MV-4-11 (cell line): Measurements from ENCODE around the gene VAV2.
"Not testable (repeated sequence)": the region's sequence is repeated elsewhere in the genome, so short reads cannot be mapped to it uniquely, and the experiment has no call there.

ENCODE experiments used
- DNase-seq: peaks from one replicate; lab custom pipeline; 2025; lab: John Stamatoyannopoulos, UW

The VAV2 gene

GRCh38 chr9:133969681-133970580 is 22.2 kb downstream of the VAV2 start:
- DNase-seq: no peak

GRCh38 chr9:133968966-133969617 is 23.0 kb downstream of the VAV2 start:
- DNase-seq: no peak

- no peak for DNase-seq
Measured at GRCh38 chr9:133968428-133968827, 23.7 kb downstream of the VAV2 start.

DNA sequence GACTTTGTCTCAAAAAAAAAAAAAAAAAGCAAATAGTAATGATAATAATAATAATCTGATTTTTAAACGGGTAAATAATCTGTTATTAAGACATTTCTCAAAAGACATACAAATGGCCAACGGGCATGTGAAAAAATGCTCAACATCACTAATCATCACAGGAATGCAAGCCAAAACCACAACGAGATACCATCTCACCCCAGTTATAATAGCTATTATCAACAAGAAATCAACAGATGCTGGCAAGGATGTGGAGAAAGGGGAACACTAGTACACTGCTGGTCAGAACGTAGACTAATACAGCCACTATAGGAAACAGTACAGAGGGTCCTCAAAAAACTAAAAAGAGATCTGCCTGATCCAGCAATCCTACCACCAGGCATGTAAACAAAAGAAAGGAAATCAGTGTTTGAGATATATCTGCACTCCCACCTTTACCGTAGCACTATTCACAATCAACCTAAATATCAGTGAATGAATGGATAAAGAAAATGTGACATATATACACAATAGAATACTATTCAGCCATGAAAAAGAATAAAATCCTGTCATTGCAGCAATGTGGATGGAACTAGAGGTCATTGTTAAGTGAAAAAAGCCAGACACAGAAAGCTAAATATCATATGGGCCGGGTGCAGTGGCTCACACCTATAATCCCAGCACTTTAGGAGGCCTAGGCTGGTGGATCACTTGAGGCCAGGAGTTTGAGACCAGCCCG is 24.9 kb downstream of the VAV2 start:
- DNase-seq: no peak

GRCh38 chr9:133964463-133964862 is 27.7 kb downstream of the VAV2 start:
- DNase-seq: no peak

DNA sequence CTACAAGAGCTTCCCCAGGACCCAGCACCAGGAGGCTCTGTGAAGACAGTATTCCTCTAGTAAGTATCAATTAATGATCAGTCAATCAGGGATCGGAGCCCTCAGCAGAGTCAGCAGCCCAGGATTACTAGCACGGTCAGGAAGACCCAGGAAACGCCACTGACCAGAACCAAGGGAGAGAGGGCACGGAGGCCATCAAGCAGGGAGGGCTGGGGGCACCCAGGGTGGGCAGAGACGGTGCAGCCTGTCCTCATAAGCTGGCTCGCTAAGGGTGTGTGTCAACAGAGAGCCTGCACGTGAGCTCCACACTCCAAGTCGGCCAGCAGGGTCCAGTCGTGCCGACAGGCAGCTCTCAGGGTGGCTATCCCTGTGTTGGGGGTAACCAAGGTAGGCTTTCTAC is 29.0 kb downstream of the VAV2 start:
- no peak for DNase-seq

DNA sequence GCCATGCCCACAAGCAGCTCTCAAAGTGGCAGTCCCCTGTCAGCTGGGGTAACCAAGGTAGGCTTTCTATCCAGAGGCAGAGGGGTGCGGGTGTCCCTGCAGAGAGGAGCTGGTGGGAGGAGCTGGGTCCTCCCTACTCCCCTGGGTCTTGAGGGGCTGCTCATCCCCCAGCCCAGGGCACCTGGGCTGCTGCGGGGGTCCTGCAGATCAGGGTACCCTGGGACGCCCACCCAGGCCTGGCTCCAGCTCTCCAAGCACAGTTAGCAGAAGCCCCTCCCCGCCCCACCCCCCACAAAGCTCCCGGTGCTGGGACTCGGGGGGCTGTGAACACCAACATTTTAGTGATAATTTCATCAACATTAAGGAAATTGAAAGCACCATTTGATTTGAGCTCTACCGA is 29.8 kb downstream of the VAV2 start:
- DNase-seq: no peak

DNA sequence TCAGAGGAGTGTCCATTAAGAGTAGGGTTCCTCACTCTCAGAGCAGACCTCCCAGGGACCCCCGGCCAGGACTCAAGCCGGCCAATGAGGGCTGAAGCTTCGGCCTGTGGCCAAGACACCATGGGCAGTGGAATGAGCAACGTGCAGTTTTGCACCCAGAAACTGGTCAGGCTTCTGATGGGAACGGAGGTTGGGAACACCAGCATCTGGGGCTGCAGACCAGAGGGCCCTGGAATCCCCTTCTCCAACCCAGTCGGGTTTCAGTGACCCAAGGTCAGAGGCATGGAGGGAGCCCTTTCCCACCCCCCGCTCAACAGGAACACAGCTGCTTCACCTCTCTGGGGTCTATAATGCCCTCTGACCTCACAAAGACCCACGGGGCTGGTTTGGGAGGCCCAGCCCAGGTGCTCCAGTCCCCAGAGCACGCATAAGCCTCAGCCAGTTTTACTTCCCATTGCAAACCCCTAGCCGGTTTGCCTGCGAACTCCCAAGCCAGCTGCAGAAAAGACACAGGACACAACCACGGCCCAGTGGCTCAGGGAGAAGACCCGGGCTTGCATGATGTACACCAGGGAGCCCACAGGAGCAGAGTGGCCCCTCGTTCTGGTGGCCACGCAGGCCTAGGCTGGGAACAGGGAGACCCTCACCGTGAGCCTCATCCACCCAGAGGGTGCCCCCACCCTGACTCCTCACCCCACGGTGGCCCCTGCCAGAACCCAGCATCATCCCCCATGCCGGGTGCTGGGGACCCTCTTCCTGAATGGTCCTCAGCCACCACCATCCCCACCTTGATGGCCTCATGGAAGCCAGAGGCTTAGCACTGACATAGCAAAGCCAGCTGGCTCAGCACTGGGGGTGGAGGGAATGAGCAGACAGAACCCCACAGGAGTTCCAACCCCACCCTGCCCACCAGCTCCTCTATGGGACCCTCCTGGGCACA is 30.6 kb downstream of the VAV2 start:
- peak; percentile 70 for DNase-seq

GRCh38 chr9:133960568-133961129 is 31.5 kb downstream of the VAV2 start:
- peak; percentile 88 for DNase-seq

GRCh38 chr9:133959966-133960567 is 32.1 kb downstream of the VAV2 start:
- DNase-seq: no peak

GRCh38 chr9:133959171-133959570 is 33.0 kb downstream of the VAV2 start:
- no peak for DNase-seq

DNA sequence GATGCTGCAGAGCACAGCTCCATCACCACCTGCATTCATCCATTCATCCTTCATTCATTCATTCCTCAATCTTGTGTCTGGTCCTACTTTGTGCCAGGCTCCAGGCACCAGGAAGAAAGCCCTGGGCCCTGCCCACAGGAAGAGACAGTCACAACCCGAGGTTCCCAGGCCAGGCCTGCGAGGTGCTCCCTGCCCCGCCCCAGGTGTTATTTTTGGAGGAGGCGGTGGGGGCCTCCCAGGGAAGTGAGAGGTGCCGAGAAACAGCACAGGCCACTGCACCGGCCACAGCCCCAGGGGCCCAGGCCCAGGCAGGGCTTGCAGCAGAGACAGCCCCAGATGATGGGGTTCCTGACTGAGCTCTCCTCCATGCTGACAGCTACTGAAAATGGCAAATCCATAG is 33.4 kb downstream of the VAV2 start:
- no peak for DNase-seq

GRCh38 chr9:133957772-133958171 is 34.4 kb downstream of the VAV2 start:
- not testable (repeated sequence) for DNase-seq

DNA sequence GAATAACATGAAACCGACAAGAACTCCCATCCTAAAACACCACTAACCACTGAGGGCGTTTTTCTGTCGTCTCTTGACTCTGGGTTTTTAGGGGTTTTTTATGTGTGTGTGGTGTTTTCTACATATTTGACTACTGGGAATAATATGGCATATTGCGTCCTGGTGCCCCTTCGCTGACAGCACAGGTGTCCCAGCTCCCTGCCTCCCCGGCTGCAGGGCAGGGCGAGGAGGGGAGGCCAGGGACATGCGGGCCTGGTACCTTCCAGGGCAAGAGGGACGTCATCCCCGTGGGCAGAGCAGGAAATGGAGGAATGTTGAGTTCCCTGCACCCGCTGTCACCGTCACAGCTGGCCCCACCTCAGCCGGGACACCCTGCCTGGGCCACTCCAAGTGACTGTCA is 34.8 kb downstream of the VAV2 start:
- DNase-seq: no peak

DNA sequence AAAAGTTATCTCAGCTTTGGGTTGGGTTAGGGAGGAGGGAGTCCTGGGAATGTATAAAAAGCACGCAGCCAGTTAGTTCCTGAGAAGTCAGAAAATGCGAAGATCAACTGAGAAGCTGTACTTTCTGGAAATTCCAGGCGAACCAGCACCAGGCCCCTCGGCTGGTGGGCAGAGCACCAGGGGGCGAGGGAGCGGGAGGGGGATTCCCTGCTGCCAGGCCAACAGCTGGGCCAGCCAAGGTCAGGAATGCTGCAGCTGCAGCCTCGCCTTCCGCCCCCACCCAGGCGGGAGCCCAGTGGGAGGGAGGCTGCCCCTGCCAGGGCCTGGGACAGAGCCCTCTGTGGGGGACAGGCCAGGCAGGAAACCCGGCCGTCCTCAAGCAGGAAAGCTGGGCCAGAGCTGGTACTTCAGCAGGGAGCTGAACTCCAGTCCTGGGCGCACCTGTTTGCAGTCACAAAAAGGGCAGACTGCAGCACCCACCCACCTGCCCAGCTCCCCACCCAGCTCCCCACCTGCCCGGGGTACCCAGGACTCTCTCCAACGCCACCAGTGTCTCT is 35.5 kb downstream of the VAV2 start:
- no peak for DNase-seq

DNA sequence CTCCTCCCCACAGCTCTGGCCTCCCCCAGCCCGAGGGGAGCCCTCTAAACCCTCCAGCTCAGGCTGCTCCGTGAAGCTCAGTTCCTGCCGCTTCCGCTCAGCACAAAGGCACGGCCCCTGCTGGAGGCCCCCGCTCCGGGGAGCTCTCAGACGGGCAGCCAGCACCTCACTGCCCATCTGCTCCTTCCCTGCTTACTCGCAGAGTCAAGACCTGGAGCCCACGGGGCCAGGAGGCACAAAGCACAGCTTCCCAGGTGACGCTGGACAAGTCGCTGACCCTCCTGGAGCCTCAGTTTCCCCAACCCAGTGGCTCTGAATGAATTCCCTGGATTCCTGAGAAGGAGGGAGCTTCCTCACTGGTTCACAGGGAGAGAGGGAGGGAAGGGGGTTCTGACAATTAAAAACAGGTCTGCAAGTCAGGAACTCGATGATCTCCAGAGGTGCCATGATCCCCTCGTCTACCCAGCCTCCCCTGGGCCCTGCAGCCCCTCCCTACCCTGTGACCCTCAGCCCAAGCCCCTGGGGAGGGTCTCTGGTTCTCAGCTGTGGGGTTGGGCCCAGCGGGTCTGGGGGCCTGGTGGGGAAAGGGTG is 36.2 kb downstream of the VAV2 start:
- no peak for DNase-seq

DNA sequence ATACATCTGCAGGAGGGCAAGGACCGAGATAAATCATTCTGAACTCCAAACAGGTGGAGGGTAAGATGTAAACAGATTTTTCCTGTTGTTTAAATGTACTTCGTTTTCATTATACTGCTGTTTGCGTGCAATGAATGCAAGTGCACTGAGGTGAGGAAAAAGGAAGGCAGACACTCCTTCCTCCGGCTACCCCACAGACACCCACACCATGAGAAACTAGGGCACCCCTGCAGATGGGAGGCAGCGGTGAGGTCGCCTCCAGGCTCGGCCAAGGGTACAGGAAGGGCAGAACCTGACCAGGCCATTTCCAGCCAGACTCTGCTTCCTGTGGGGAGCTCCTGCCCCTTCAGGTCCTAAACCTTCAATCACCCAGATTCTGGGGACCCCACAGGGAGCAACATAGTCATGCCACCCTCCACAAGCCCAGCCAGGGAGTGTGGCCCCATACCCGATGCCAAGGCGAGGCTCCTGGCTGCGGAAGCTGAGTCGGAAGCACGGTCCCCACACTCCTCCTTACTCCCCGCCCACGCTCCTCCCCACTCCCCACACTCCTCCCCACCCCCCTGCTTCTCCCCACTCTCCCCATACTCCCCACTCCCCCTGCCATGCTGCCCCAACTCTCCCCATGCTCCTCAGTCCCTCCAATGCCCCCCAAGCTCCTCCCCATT is 37.1 kb downstream of the VAV2 start:
- no peak for DNase-seq

- DNase-seq: no peak
Measured at GRCh38 chr9:133953976-133954709, 38.0 kb downstream of the VAV2 start.

DNA sequence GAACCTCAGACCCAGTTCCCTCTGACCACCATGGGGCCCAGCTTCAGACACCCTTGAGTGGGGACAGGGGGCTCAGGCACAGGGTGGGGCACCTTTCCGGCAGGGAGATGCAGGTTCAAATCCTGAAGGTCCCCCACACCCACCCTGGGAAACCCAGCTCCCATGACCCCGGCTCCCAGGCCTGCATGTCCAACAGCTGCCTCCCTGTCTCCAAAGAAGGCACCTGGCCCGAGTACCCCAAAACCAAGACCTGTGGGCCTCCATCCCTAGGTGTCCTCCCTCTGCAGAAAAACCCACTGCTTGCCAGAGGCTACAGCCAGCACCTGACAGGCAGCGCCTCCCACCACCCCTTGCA is 38.5 kb downstream of the VAV2 start:
- no peak for DNase-seq
